ENCODE data around the gene GP5. TPM values are rescaled to one million over a fixed set of nuclear protein-coding genes. Genes with fewer than 3 reads are reported as not detected.

GP5 gene
- total and polyA plus RNA-seq, 2 donors (not counting 1 experiment from before 2014, with no cell fraction given), result 0.01 to 0.15 TPM

DNA sequence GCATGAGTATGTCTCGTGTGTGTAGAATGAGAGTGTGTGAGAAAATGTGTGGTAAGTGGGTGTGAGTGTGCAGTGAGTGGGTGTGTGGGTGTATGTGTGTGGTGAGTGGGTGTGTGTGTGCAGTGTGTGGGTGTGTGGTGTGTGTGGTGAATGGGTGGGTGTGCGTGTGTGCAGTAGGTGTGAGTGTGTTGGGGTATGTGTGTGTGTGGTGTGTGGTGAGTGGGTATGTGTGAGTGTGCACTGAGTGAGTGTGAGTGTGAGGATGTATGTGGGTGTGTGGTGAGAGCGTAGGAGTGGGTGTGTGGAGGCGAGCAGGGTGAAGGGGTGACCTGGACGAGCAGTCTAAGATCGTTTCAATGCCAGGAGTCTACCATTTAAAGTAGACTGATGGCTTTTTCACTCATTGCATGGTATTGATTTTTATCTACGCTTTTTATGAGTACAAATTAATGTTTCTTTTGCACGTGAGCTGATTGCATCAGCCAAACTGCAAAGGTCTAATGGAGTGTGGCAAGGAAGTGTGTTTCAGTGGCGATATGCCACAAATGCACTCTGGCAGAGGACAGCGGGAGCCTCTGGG, 46.3 kb downstream of the GP5 start:
- DNase-seq (no peak), ATAC-seq (ENCODE audit: low read depth) (no peak)
- H2AFZ ChIP-seq (ENCODE audit: insufficient read depth, low read depth, low read length, poor library complexity, severe bottlenecking), result no peak overlapping the region
- no peak overlapping the region for H3K4me3 ChIP-seq (ENCODE audit: control extremely low read depth in 1 of 5, extremely low read depth in 1 of 5, insufficient read depth in 1 of 5, low read depth in 2 of 5, low read length in 4 of 5)
- Mint-ChIP-seq H3K9me3 (ENCODE audit: insufficient read depth) (no peaks in the 10 kb centered on the region), H3K4me1 (no peaks in the 10 kb centered on the region), H3K27ac (no peak overlapping the region), H3K4me3 (no peak overlapping the region), H3K27me3 (peaks cover 12% of the 10 kb centered on the region)
- H3K4me1 ChIP-seq (ENCODE audit: control insufficient read depth in 2 of 2, insufficient read depth in 2 of 2, low read length in 2 of 2), result no peaks in the 10 kb centered on the region
- 95% methylated on average over 9 of the region's 10 CpGs for WGBS (ENCODE audit: insufficient coverage)
- no peak overlapping the region for H3K27ac ChIP-seq (ENCODE audit: low read length in 2 of 2)
- no peaks in the 10 kb centered on the region for H3K79me2 ChIP-seq (ENCODE audit: control insufficient read depth, insufficient read depth, low read length)
- H3K27me3 ChIP-seq (replicated peaks in 1 of 4; ENCODE audit: control extremely low read depth in 1 of 4, control insufficient read depth in 3 of 4, insufficient read depth in 4 of 4, low read length in 3 of 4), result no peaks in the 10 kb centered on the region
- H3K36me3 ChIP-seq (replicated peaks in 1 of 2; ENCODE audit: control extremely low read depth in 1 of 2, control insufficient read depth in 1 of 2, extremely low read depth in 1 of 2, insufficient read depth in 2 of 2, low read length in 1 of 2), result no peaks in the 10 kb centered on the region
- H3K4me2 ChIP-seq (replicated peaks; ENCODE audit: low read depth, low read length, poor library complexity, severe bottlenecking), result no peak overlapping the region
- no peaks in the 10 kb centered on the region for H3K9me3 ChIP-seq (ENCODE audit: control extremely low read depth in 1 of 3, control insufficient read depth in 2 of 3, insufficient read depth in 1 of 3, low read length in 2 of 3)
- no peaks in the 10 kb centered on the region for H4K20me1 ChIP-seq (ENCODE audit: control insufficient read depth, insufficient read depth, low read length, poor library complexity, severe bottlenecking)
- intact Hi-C loops (cut with micrococcal nuclease), result no loop called here
- ChIA-PET CTCF (interaction anchor here (0.6 to 0.7 kb wide), 2 partner anchors 45 to 50 kb away, joined by 3 read pairs; no protein-coding TSS in a partner anchor), POLR2A (no interaction called here)
- TF ChIP-seq, protein P1, sequence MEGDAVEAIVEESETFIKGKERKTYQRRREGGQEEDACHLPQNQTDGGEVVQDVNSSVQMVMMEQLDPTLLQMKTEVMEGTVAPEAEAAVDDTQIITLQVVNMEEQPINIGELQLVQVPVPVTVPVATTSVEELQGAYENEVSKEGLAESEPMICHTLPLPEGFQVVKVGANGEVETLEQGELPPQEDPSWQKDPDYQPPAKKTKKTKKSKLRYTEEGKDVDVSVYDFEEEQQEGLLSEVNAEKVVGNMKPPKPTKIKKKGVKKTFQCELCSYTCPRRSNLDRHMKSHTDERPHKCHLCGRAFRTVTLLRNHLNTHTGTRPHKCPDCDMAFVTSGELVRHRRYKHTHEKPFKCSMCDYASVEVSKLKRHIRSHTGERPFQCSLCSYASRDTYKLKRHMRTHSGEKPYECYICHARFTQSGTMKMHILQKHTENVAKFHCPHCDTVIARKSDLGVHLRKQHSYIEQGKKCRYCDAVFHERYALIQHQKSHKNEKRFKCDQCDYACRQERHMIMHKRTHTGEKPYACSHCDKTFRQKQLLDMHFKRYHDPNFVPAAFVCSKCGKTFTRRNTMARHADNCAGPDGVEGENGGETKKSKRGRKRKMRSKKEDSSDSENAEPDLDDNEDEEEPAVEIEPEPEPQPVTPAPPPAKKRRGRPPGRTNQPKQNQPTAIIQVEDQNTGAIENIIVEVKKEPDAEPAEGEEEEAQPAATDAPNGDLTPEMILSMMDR (IDR thresholded peaks at IDR 0.05), result no peak
- no peak for TF ChIP-seq EZH2 (IDR thresholded peaks at IDR 0.05; ENCODE audit: borderline replicate concordance, insufficient read depth, low read depth, low read length, poor library complexity, severe bottlenecking)
- H3K9ac ChIP-seq (ENCODE audit: low read length), result no peak overlapping the region

DNA sequence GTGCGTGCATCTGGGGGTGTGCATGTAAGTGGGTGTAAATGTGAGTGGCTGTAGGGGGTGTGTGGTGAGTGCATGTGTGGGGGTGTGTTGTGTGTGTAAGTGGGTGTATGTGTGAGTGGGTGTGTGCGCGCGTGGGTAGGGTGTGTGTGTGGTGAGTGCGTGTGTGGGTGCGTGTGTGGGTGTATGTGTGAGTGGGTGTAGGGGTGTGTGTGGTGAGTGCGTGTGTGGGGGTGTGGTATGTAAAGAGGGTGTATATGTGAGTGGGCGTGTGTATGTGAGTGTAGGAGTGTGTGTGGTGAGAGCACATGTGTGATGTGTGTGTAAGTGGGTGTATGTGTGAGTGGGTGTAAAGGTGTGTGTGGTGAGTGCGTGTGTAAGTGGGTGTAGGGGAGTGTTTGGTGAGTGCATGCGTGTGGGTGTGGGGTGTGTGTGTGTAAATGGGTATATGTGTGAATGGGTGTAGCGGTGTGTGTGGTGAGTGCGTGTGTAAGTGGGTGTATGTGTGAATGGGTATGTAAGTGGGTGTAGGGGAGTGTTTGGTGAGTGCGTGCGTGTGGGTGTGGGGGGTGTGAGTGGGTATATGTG, 47.0 kb downstream of the GP5 start:
- 97% methylated on average over 14 of the region's 14 CpGs for WGBS (ENCODE audit: insufficient coverage)
- no peaks in the 10 kb centered on the region for H3K79me2 ChIP-seq (ENCODE audit: control insufficient read depth, insufficient read depth, low read length)
- H4K20me1 ChIP-seq (ENCODE audit: control insufficient read depth, insufficient read depth, low read length, poor library complexity, severe bottlenecking), result no peaks in the 10 kb centered on the region
- no peaks in the 10 kb centered on the region for H3K9me3 ChIP-seq (ENCODE audit: control extremely low read depth in 1 of 3, control insufficient read depth in 2 of 3, insufficient read depth in 1 of 3, low read length in 2 of 3)
- DNase-seq (no peak), ATAC-seq (ENCODE audit: low read depth) (no peak)
- H3K27me3 ChIP-seq (replicated peaks in 1 of 4; ENCODE audit: control extremely low read depth in 1 of 4, control insufficient read depth in 3 of 4, insufficient read depth in 4 of 4, low read length in 3 of 4), result no peaks in the 10 kb centered on the region
- intact Hi-C loops (cut with micrococcal nuclease), result no loop called here
- no peaks in the 10 kb centered on the region for H3K4me1 Mint-ChIP-seq
- H3K27ac Mint-ChIP-seq, result no peak overlapping the region
- no peak overlapping the region for H3K4me3 Mint-ChIP-seq
- H3K9me3 Mint-ChIP-seq (ENCODE audit: insufficient read depth), result no peaks in the 10 kb centered on the region
- POLR2A ChIA-PET, result no interaction called here
- no peak overlapping the region for H2AFZ ChIP-seq (ENCODE audit: insufficient read depth, low read depth, low read length, poor library complexity, severe bottlenecking)
- H3K36me3 ChIP-seq (replicated peaks in 1 of 2; ENCODE audit: control extremely low read depth in 1 of 2, control insufficient read depth in 1 of 2, extremely low read depth in 1 of 2, insufficient read depth in 2 of 2, low read length in 1 of 2), result no peaks in the 10 kb centered on the region
- TF ChIP-seq, protein P1 (IDR thresholded peaks at IDR 0.05), result no peak
- TF ChIP-seq EZH2 (IDR thresholded peaks at IDR 0.05; ENCODE audit: borderline replicate concordance, insufficient read depth, low read depth, low read length, poor library complexity, severe bottlenecking), result no peak
- peaks cover 5% of the 10 kb centered on the region for H3K27me3 Mint-ChIP-seq
- no peak overlapping the region for H3K4me2 ChIP-seq (replicated peaks; ENCODE audit: low read depth, low read length, poor library complexity, severe bottlenecking)
- no peak overlapping the region for H3K27ac ChIP-seq (ENCODE audit: low read length in 2 of 2)
- CTCF ChIA-PET, result no interaction called here
- no peak overlapping the region for H3K4me3 ChIP-seq (ENCODE audit: control extremely low read depth in 1 of 5, extremely low read depth in 1 of 5, insufficient read depth in 1 of 5, low read depth in 2 of 5, low read length in 4 of 5)
- H3K9ac ChIP-seq (ENCODE audit: low read length), result no peak overlapping the region
- H3K4me1 ChIP-seq (ENCODE audit: control insufficient read depth in 2 of 2, insufficient read depth in 2 of 2, low read length in 2 of 2), result no peaks in the 10 kb centered on the region
